HG03097 (cell line): Measurements from ENCODE around the gene GPSM1.

Experiments
- ATAC-seq: cut with Tn5 transposase; IDR thresholded peaks from one replicate; pipeline ENCODE4 v1.9.1; 2021; ENCODE audit not compliant: unreplicated experiment, low FRiP score

Gene GPSM1

GRCh38 chr9:136370687-136371532 lies 43.6 kb downstream of the GPSM1 start:
- ATAC-seq = no peak

DNA sequence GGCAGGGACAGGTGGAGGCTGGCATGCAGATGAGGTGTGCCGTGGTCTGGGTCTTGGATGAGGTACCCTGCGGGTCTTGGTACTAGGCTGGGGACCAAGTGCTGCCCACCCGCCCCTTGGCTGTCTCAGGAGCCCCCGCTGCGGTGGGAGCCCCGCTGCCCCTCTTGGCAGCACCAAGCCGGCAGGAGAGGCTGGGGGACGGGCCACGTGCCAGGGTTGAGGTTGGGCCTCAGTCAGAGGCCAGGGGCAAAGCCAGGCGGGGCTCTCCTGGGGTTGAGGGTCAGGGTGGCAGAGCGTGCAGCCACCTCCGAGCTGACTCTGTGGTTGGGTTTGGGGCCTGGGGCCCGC lies 44.2 kb downstream of the GPSM1 start:
- ATAC-seq = no peak

GRCh38 chr9:136372006-136372405 lies 44.7 kb downstream of the GPSM1 start:
- no peak for ATAC-seq

DNA sequence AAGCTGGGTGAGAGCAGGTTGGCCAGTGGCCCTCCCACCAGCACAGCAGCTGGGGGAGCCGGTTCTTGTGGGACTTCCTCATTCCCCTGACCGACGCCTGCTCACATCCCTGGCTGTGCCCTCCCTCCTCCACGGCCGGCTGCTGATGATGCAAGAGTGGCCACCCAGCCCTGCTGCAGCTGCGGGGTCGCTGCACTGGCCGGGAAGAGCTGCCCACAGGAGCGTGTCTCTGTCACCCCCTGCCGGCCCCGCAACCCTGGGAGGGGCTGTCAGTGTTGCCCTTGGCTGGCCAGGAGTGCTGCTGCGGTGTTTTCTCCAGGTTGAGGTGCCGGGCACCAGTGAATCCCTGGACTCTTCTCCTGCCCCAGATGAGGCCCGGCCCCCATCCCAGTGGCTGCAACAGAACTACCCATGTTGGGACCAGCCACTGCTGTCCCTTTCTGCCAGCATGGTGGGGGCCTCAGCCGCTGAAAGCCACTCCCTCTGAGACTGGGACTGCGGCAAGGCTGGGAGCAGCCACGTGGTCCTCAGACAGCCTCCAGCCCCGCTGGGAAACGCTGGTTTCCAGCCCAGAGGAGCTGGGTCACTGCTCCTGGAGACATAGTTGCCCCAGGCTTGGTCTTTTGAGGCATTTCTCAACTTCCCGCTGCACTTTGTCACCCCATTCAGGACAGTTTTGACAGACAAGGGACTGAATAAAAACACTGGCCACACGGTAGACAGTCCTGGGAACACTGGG lies 45.4 kb downstream of the GPSM1 start:
- no peak for ATAC-seq

DNA sequence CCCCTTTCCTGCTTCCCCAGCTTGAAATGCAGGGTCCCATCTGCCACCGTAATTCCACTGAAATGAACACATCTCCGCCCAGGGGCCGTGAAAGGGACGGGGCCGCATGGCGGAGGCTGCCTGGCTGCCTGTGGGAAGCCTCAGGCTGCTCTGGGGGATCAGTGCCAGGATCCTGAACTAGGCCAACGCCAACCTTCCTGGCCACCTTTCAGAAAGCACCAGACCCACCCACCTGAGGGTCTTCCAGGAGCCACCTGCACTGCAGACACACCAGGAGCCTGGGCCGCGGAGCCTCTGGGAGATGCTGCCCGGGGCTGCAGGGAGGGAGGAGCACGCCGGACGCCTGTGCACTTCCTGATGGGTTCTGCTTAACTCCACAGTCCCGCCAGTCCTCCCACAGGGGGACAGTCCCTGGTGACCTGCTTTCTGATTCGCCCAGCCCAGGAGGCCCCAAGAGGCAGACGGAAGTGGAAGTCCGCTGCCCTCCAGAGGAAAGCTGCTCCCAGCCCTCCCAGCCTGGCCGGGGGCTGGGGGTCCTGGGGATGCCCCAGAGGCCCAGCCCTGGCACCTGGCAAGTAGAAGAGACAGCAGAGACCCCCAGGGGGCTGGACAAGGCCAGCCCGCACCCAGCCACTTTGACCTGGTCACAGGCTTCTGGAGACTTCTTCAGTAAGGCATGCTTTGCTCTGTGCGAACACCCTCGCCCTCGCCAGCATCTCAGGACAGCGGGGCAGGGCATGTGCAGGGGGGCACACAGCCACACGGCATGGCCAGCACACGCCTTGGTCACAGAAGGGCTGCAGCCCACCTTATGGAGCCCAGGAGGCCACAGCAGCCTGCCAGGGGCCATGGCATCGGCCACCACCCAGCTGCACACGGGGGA lies 46.2 kb downstream of the GPSM1 start, which contains the start of gene CARD9:
TSS of gene CARD9 (minus strand) at position 370 of the 883 bp plus-strand sequence. CDS start 1,591 bp downstream, outside the sequence.
- ATAC-seq = no peak

DNA sequence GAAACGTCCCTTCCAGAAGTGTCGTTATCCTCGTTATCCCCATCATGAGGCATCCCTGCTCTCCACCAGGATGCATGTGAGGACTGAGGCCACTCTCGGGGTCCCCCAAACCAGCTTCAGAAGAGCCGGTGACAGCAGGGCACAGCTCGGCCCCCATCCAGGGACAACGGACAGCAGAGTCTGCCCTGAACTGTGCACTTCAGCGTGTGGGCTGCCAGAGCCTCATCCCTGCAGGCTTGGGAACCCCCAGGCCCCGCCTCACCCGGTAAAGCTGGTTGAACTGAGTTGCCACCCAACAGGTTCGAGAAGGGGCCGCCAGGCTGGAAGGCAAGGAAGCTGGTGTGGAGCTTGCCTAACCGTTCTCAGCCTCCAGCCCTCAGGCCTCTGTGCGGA lies 46.8 kb downstream of the GPSM1 start:
- ATAC-seq = no peak

DNA sequence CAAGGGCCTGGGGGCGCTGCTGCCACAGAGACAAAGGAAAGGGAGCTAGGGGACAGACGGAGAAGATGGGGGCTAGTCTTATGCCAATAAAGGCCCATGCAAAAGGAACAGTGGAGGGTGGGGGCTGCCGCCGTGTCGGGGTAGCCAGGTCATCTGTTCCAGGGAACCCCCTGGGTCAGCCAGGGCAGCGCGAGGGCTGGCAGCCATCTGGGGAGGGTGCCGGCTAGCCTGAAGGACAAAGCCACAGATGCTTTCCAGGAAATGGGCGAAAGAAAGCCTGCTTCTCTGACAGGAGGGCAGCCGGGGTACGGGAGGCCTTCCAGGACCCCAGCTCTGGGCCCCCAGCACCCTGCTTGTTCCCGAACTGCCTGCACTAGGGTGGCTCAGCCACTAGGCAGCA lies 47.8 kb downstream of the GPSM1 start:
- ATAC-seq = no peak

GRCh38 chr9:136376457-136376856 lies 49.1 kb downstream of the GPSM1 start:
- ATAC-seq = no peak

DNA sequence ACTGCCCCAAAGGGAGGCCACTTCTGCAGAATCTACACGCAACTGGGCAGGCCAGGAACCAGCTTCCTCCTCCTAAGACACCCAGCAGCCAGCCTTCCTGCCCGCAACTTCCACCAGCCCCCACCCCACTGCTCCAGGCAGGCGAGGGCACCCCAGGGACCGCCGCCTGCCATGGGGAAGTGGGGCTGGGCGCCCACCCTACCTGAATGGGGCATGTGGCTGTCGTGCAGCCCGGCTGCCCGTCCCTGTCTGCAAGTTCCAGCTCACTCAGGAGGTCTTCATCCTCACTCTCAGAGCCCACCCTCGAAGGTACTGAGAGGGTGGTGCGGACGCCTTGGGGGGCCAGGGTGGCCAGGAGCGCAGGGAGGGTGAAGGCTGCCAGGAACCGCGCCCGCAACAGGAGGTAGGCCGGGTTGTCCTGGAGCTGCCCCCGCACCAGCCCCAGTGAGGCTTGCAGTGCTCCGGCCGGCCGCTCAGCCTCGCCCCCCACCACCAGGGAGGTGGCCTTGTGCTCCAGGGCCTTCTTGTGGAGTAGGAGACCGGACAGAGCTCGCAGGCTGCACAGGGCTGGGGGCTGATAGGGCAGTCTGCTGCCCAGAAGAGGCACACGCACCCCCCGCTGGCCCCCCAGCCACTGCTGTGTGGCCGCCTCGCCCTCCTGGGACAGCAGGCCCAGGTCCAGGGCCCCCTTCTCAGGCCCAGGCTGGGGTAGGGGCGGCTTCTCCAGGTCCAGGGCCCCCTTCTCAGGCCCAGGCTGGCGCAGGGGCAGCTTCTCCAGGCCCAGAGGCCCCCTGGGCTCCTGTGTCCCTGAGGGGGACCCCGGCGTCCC lies 50.2 kb downstream of the GPSM1 start:
- ATAC-seq = no peak

GRCh38 chr9:136378170-136379002 lies 51.0 kb downstream of the GPSM1 start:
- no peak for ATAC-seq

- no peak for ATAC-seq
Measured at GRCh38 chr9:136379003-136379287, 51.6 kb downstream of the GPSM1 start.

GRCh38 chr9:136379401-136379800 lies 52.1 kb downstream of the GPSM1 start:
- ATAC-seq = no peak

DNA sequence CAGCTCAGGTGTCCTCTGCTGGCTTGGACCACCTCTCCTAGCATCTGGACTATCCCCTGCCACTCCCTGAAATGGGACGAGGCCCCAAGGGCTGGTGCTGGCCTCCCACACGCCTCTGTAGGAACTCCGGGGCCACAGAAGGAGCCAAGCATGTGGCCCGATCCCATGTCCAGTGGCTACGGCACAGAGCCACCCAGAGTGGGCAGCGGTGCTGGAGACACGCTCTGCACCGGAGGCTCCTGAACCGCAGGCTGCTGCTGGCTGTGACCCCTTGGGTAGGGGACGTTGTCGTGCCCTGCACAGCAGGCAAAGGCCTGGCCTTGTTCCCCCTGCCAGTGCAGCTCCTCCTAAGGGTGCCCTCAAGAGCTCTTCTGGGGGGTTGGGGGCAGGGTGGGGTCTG lies 52.6 kb downstream of the GPSM1 start:
- no peak for ATAC-seq

DNA sequence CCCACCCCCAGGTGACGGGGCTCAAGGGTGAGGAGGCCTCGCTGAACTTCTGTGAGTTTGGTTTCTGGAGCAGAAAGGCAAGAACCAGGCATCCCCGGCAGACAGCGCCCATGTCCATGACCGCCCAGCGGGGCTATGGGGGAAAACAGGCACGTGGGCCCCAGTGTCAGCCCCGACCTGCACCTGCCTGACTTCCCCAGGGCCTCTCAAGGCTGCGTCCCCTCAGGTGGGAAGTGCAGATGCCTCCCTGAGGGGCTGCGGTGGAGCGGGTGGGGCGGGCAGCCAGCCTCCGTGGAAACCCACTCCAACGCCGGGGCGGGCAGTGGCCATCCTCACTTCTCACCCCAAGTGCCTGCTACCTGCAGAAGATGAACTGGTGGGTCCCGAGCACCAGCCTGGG lies 53.0 kb downstream of the GPSM1 start:
- ATAC-seq = no peak

DNA sequence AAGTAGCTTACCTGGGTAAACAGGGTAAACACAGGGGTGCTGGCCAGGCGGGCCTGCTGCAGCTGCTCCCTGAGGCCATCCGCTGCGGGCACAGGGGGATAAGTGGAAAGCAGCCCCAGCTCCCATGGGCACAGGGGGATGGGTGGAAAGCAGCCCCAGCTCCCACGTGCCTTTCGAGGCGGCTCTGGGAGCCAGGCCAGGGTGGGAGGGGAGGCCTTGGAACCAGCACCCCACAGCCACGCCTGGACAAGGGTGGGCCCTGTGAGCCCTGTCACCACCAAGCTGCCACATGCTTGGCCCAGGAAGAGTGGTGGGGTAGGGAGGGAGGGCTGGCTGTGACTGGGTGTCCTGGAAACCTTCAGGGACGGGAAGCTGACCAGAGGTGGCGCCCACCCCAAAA lies 54.0 kb downstream of the GPSM1 start:
- ATAC-seq = no peak

- ATAC-seq = no peak
Measured at GRCh38 chr9:136381966-136382513, 54.7 kb downstream of the GPSM1 start.

- no peak for ATAC-seq
Measured at GRCh38 chr9:136383436-136383835, 56.1 kb downstream of the GPSM1 start.

DNA sequence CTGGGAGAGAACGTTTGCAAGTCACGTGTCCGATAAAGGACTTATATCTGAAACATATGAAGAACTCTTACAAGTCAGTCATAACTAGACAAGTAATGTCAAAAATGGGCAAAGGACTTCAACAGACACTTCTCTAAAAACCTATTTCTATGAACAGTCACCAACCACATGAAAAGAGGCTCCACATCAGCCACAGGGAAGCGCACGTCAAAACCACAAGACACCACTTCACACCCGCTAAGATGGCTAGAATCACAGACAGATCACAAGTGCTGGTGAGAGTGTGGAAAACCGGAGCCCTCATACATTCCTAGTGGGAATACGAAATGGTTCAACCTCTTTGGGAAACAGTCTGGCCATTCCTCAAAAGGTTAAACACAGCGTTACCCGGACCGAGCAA lies 57.7 kb downstream of the GPSM1 start:
- no peak for ATAC-seq

DNA sequence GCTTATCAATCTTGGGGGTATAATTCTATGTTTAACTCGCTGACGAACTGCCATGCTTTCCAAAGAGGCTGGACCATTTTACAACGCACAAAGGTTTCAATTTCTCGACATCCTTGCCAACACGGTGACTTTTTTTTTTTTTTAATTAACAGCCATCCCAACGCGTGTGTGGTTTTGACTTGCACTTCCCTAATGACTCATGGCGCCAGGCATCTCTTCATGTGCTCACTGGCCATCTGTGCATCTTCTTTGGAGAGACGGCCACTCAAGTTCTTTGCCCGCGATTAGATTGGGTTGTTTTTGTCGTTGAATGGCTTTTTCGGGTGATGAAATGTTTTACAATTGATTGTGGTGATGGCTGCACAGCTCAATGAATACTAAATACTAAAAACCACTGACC lies 58.7 kb downstream of the GPSM1 start:
- no peak for ATAC-seq
